Bronchial epithelial cell (primary cell): ENCODE measurements around the gene AFTPH. TPM values are rescaled to one million over a fixed set of nuclear protein-coding genes. Genes with fewer than 3 reads are reported as not detected.

Experiments used
- DNase-seq: peaks from one replicate; pipeline ENCODE4 v3.0.0-alpha.2; 2010; ENCODE audit warnings: low read depth
- FAIRE-seq: peaks from 2 replicates; lab custom pipeline; 2011; peaks lifted over from hg19 to GRCh38; lab: Jason Lieb, UNC
- H3K27me3 ChIP-seq: 2 replicates; pipeline ENCODE4 v1.5.1; 2011; ENCODE audit warnings: low read length; ENCODE audit not compliant: control insufficient read depth, insufficient read depth
- H3K36me3 ChIP-seq: 2 replicates; pipeline ENCODE4 v1.5.1; 2011; ENCODE audit warnings: low read length; ENCODE audit not compliant: control insufficient read depth, insufficient read depth
- H3K4me3 ChIP-seq: 2 replicates; pipeline ENCODE4 v1.5.1; 2011; ENCODE audit warnings: mild to moderate bottlenecking, low read depth, low read length, control low read depth
- total RNA-seq: library from RNA; depleted of rRNA; stranded (reverse); fragments of >200 nt; gene quantifications from 2 replicates; pipeline ENCODE4 v1.2.1, GENCODE V29; 2014
- TF ChIP-seq, protein P1 (sequence below): IDR thresholded peaks from 2 replicates; pipeline ENCODE4 v1.5.1; 2011; ENCODE audit warnings: mild to moderate bottlenecking, moderate library complexity, low read length, control low read depth, inconsistent platforms; ENCODE audit not compliant: insufficient read depth, severe bottlenecking

Gene AFTPH
- total RNA-seq, 1 donor from 2014 or later, result 56.3 TPM

DNA sequence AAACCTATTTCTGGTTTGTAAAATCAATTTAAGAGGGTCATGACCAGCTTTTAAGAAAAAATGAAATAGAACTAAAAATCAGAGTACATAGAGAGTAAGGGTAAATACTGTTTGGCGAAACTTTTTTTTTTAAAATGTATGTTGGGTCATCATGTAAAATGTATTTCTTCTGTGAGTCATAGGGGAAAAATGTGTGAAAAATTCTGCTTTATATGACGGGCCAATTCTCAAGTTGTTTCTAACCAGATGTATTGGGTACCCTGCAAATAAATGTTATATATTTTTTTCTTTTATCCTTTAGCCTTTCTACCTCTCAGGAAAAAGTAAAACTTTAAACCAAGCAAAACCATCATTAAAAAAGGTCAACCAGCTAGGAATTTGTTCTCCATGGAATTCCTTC, 13.9 kb downstream of the AFTPH start:
- TF ChIP-seq, protein P1, sequence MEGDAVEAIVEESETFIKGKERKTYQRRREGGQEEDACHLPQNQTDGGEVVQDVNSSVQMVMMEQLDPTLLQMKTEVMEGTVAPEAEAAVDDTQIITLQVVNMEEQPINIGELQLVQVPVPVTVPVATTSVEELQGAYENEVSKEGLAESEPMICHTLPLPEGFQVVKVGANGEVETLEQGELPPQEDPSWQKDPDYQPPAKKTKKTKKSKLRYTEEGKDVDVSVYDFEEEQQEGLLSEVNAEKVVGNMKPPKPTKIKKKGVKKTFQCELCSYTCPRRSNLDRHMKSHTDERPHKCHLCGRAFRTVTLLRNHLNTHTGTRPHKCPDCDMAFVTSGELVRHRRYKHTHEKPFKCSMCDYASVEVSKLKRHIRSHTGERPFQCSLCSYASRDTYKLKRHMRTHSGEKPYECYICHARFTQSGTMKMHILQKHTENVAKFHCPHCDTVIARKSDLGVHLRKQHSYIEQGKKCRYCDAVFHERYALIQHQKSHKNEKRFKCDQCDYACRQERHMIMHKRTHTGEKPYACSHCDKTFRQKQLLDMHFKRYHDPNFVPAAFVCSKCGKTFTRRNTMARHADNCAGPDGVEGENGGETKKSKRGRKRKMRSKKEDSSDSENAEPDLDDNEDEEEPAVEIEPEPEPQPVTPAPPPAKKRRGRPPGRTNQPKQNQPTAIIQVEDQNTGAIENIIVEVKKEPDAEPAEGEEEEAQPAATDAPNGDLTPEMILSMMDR, result no peak
- H3K4me3 ChIP-seq, result no peak overlapping the region
- DNase-seq (no peak), FAIRE-seq (no peak)
- no peaks in the 10 kb centered on the region for H3K36me3 ChIP-seq
- H3K27me3 ChIP-seq, result no peaks in the 10 kb centered on the region

DNA sequence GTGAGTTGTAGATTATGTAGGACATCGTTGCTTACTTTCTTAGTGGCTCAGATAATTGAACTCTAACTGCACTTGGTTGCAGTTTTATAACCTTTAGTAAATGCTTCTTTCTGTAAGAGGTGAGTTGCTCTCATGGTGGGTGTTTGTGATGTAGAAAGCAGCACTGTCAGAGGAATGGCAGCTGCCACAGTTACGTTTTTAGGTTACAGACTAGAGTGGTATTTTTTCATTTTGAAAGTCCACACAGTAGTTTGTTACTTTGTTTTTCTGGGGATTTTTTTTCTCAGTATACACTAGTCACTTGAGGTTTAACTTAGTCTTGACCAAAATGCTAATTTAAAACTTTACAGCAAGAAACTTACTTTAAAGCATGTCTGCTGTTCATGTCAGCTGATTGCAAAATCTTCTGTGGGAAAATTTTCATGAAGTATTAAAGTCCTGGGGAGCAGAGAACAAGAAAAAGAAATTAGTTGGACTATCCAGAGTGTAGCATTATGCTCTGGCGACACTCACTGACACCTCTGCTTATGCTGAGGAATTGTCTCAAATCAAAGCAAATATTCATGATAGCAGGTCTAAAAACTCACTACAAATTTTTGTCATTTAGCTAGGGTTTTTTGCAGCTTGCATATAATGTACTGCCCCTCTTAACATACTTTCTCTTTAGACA, 14.8 kb downstream of the AFTPH start:
- TF ChIP-seq, protein P1, result no peak
- Histone ChIP-seq H3K27me3 (no peaks in the 10 kb centered on the region), H3K36me3 (no peaks in the 10 kb centered on the region), H3K4me3 (no peak overlapping the region)
- FAIRE-seq (no peak), DNase-seq (no peak)

DNA sequence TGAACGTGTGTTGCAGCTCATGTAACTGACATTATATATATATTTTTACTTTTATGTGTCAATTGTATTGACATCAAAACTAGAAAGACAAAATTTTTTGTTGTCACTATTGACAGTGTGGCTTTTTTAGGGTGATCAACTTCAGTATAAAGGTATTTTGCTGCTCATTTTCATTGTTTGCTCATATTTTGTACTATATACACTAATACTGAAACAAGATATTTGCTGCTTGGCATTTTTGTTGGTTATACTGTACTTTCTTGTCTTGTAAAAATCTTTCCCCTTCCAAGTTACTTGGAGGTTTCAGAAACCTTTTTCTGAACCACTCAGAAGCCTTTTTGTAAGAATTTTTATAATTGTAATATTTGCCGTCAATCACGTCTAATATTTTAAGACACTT, 16.5 kb downstream of the AFTPH start:
- no peak for FAIRE-seq
- H3K4me3 ChIP-seq, result no peak overlapping the region
- no peaks in the 10 kb centered on the region for H3K36me3 ChIP-seq
- no peaks in the 10 kb centered on the region for H3K27me3 ChIP-seq
- TF ChIP-seq, protein P1, result no peak
- no peak for DNase-seq

DNA sequence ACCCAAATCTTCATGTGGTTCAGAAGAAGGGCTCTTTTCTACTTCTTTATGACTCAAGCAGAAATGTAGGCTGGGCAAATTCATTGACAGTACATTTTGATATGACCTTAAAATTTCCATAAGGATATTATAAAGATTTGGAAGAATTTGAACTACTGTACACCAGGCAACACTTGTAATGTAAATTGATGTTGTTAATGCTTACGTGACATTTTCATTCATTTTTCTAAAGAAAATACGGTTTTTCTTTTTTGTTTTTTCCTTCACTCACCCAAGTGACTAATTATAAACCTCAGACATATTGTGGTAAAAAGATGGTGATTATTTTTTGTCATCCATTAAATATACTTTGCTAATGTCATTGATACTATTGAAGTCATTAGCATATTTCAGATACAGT, 17.4 kb downstream of the AFTPH start:
- no peak overlapping the region for H3K4me3 ChIP-seq

DNA sequence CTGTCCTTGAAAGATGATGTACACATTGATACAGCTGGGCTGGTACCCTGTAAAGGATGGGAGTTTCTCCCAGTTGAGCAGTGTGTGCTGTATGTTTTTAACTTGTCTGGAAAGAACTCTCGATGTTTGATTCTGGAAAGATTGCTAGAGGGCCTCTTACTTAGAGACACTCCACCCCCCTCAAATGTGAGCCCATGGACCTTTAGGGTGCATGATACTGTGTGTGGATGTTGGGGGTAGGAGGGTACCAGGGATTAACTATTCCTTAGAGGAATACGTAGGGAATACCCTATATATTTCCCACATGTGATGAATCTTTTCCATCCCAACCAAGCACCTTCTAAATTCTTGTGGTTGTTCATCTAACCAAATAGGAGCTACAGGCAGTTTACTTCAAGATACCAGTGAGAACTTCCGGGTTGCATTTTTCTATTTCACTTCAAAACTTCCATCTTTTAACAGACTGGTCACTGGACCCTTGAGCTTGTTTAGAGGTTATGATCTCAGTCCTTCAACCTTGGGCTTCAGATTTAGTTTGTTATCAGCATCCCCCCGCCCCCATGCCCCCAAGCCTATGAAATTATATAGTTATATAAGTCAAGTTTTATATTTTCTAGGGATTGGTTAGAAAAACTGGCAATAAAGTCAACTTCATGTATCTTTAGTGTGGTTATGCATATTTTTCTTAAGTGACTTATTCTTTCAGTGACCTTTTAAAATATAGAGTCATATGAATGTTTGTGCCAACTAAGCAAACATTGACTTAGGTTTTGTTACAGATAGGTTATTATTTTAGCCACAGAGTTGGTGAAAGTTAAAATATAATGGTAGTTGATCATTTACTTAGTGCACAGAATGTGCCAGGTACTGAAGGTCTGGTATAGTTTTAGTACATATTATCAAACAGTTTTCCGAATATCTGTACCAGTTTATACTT, 18.2 kb downstream of the AFTPH start:
- TF ChIP-seq, protein P1, result no peak
- Histone ChIP-seq H3K4me3 (no peak overlapping the region), H3K36me3 (no peaks in the 10 kb centered on the region), H3K27me3 (no peaks in the 10 kb centered on the region)
- DNase-seq, result no peak
- FAIRE-seq, result no peak

More for the DNA sequence above, 17.4 kb downstream of the AFTPH start:
- no peaks in the 10 kb centered on the region for H3K27me3 ChIP-seq
- TF ChIP-seq, protein P1, result no peak
- FAIRE-seq, result no peak
- no peak for DNase-seq
- H3K36me3 ChIP-seq, result no peaks in the 10 kb centered on the region
